ENCODE data around the gene AQP5.

Gene AQP5

GRCh38 chr12:49925433-49926204 is 36.1 kb upstream of the AQP5 start:
- TF ChIP-seq TAF1 (IDR thresholded peaks at IDR 0.05; ENCODE audit: low read depth) (no peak), YY1 (IDR thresholded peaks at IDR 0.05; ENCODE audit: low read depth) (no peak), NFIC (IDR thresholded peaks at IDR 0.05) (no peak), CEBPB (IDR thresholded peaks at IDR 0.05) (no peak), FOXM1 (IDR thresholded peaks at IDR 0.05; ENCODE audit: borderline replicate concordance, low read depth) (no peak)

GRCh38 chr12:49928471-49928870 is 33.2 kb upstream of the AQP5 start:
- TF ChIP-seq CREB1 (IDR thresholded peaks at IDR 0.05; ENCODE audit: low read depth) (no peak), USF1 (IDR thresholded peaks at IDR 0.05) (no peak), RAD21 (IDR thresholded peaks at IDR 0.05; ENCODE audit: low read depth) (no peak), YY1 (IDR thresholded peaks at IDR 0.05; ENCODE audit: low read depth) (no peak), NFIC (IDR thresholded peaks at IDR 0.05) (no peak), FOXM1 (IDR thresholded peaks at IDR 0.05; ENCODE audit: borderline replicate concordance, low read depth) (no peak), REST (IDR thresholded peaks at IDR 0.05; ENCODE audit: low read depth) (no peak), EGR1 (IDR thresholded peaks at IDR 0.05) (no peak), CEBPB (IDR thresholded peaks at IDR 0.05) (no peak), TCF12 (IDR thresholded peaks at IDR 0.05; ENCODE audit: low read depth) (no peak), TAF1 (IDR thresholded peaks at IDR 0.05; ENCODE audit: low read depth) (no peak), ZBTB7A (IDR thresholded peaks at IDR 0.05; ENCODE audit: low read depth) (no peak), TEAD4 (IDR thresholded peaks at IDR 0.05) (no peak)

GRCh38 chr12:49929581-49929980 is 32.1 kb upstream of the AQP5 start:
- TF ChIP-seq NFIC (IDR thresholded peaks at IDR 0.05) (no peak), TEAD4 (IDR thresholded peaks at IDR 0.05) (no peak), USF1 (IDR thresholded peaks at IDR 0.05) (no peak), FOXM1 (IDR thresholded peaks at IDR 0.05; ENCODE audit: borderline replicate concordance, low read depth) (no peak), YY1 (IDR thresholded peaks at IDR 0.05; ENCODE audit: low read depth) (no peak), ZBTB7A (IDR thresholded peaks at IDR 0.05; ENCODE audit: low read depth) (no peak), MAX (IDR thresholded peaks at IDR 0.05) (no peak), CEBPB (IDR thresholded peaks at IDR 0.05) (no peak), EP300 (IDR thresholded peaks at IDR 0.05; ENCODE audit: borderline replicate concordance) (no peak), RAD21 (IDR thresholded peaks at IDR 0.05; ENCODE audit: low read depth) (no peak), EGR1 (IDR thresholded peaks at IDR 0.05) (no peak), REST (IDR thresholded peaks at IDR 0.05; ENCODE audit: low read depth) (no peak), CREB1 (IDR thresholded peaks at IDR 0.05; ENCODE audit: low read depth) (no peak), TAF1 (IDR thresholded peaks at IDR 0.05; ENCODE audit: low read depth) (no peak), TCF12 (IDR thresholded peaks at IDR 0.05; ENCODE audit: low read depth) (no peak)

- TF ChIP-seq NFIC (IDR thresholded peaks at IDR 0.05) (no peak), TEAD4 (IDR thresholded peaks at IDR 0.05) (no peak), YY1 (IDR thresholded peaks at IDR 0.05; ENCODE audit: low read depth) (no peak), MAX (IDR thresholded peaks at IDR 0.05) (no peak), TCF12 (IDR thresholded peaks at IDR 0.05; ENCODE audit: low read depth) (no peak), CREB1 (IDR thresholded peaks at IDR 0.05; ENCODE audit: low read depth) (no peak), CEBPB (IDR thresholded peaks at IDR 0.05) (no peak), USF1 (IDR thresholded peaks at IDR 0.05) (no peak)
Observed at GRCh38 chr12:49930515-49931288, 31.0 kb upstream of the AQP5 start.

GRCh38 chr12:49932023-49932422 is 29.6 kb upstream of the AQP5 start:
- TF ChIP-seq YY1 (IDR thresholded peaks at IDR 0.05; ENCODE audit: low read depth), result no peak
- no peak for TF ChIP-seq MAX (IDR thresholded peaks at IDR 0.05)
- TF ChIP-seq ZBTB7A (IDR thresholded peaks at IDR 0.05; ENCODE audit: low read depth), result no peak
- TF ChIP-seq TAF1 (IDR thresholded peaks at IDR 0.05; ENCODE audit: low read depth), result no peak
- TF ChIP-seq CREB1 (IDR thresholded peaks at IDR 0.05; ENCODE audit: low read depth), result no peak
- no peak for TF ChIP-seq TCF12 (IDR thresholded peaks at IDR 0.05; ENCODE audit: low read depth)
- TF ChIP-seq REST (IDR thresholded peaks at IDR 0.05; ENCODE audit: low read depth), result no peak

Measured in Ishikawa (cell line).